PC-9 (cell line): ENCODE data around the gene KLC1. TPM values are rescaled to one million over a fixed set of nuclear protein-coding genes. Genes with fewer than 3 reads are reported as not detected.

Experiments used
- BruUV-seq: library from RNA; stranded (reverse); fragments of 400-500 nt; replicated peaks from 2 replicates; lab custom pipeline; 2021; lab: Mats Ljungman, UMichigan
- CTCF ChIA-PET: fragments of 300-600 bp; sonication (Branson Sonifier 250); formaldehyde crosslinking; loops from one replicate; lab custom pipeline; 2022; ENCODE audit warnings: antibody characterized with exemption; lab: Charles Lee
- POLR2A ChIA-PET: fragments of 300-600 bp; sonication (Branson Sonifier 250); formaldehyde crosslinking; loops from one replicate; lab custom pipeline; 2022; ENCODE audit warnings: antibody characterized with exemption; ENCODE audit not compliant: unreplicated experiment; lab: Charles Lee
- DNase-seq, 2 experiments: peaks; one replicate each; pipeline versions ENCODE4 v3.0.0 to v3.0.0-alpha.2; 2015 to 2022; ENCODE audit warnings: mixed read lengths in 1 of 2
- H2AFZ ChIP-seq: fragments of 200-600 bp; sonication (generic); 2 replicates; pipeline ENCODE4 v1.8.1; 2017; ENCODE audit warnings: antibody characterized with exemption
- H3F3A ChIP-seq: fragments of 200-600 bp; sonication (generic); 2 replicates; pipeline ENCODE4 v1.8.1; 2017; ENCODE audit warnings: antibody characterized with exemption, mild to moderate bottlenecking, low read depth; ENCODE audit not compliant: insufficient read depth
- H3K27ac ChIP-seq: fragments of 200-600 bp; sonication (generic); 2 replicates; pipeline ENCODE4 v1.6.1; 2016; ENCODE audit warnings: mixed run types
- H3K27me3 ChIP-seq: fragments of 200-600 bp; sonication (generic); 2 replicates; pipeline ENCODE4 v1.6.1; 2016; ENCODE audit warnings: low read depth, mixed run types; ENCODE audit not compliant: insufficient read depth
- H3K36me3 ChIP-seq: fragments of 200-600 bp; sonication (generic); 2 replicates; pipeline ENCODE4 v1.6.1; 2016; ENCODE audit warnings: low read depth, mixed run types
- H3K4me1 ChIP-seq: fragments of 200-600 bp; sonication (generic); replicated peaks from 2 replicates; pipeline ENCODE4 v1.6.1; 2016; ENCODE audit warnings: mixed run types; ENCODE audit not compliant: insufficient read depth
- H3K4me2 ChIP-seq: fragments of 200-600 bp; sonication (generic); 2 replicates; pipeline ENCODE4 v1.6.1; 2017; ENCODE audit warnings: mixed run types
- H3K4me3 ChIP-seq: fragments of 200-600 bp; sonication (generic); 2 replicates; pipeline ENCODE4 v1.6.1; 2016; ENCODE audit warnings: mixed run types
- H3K79me2 ChIP-seq: fragments of 200-600 bp; sonication (generic); 2 replicates; pipeline ENCODE4 v1.6.1; 2017; ENCODE audit warnings: low read depth, mixed run types
- H3K9me2 ChIP-seq: fragments of 200-600 bp; sonication (generic); 2 replicates; pipeline ENCODE4 v1.8.1; 2017; ENCODE audit warnings: mild to moderate bottlenecking; ENCODE audit not compliant: insufficient read depth
- H3K9me3 ChIP-seq: fragments of 200-600 bp; sonication (generic); 2 replicates; pipeline ENCODE4 v1.8.1; 2016; ENCODE audit warnings: low read depth; ENCODE audit not compliant: insufficient read depth
- H4K20me1 ChIP-seq: fragments of 200-600 bp; sonication (generic); 2 replicates; pipeline ENCODE4 v1.8.1; 2017; ENCODE audit not compliant: insufficient read depth
- EZH2 ChIP-seq: fragments of 200-600 bp; sonication (generic); IDR thresholded peaks from 2 replicates; pipeline ENCODE4 v1.8.0; 2017; ENCODE audit warnings: antibody characterized with exemption, low read depth
- intact Hi-C: fragments of 100-400 bp; cut with micrococcal nuclease; formaldehyde crosslinking; loops from one replicate; pipeline ENCODE4 v1.10.0; 2022; ENCODE audit not compliant: unreplicated experiment
- total RNA-seq: library from RNA; stranded (reverse); gene quantifications from 2 replicates; pipeline ENCODE4 v1.2.3, GENCODE V29; 2021
- TF ChIP-seq, protein P1 (sequence below): fragments of 200-600 bp; sonication (generic); conservative IDR thresholded peaks from 2 replicates; pipeline ENCODE4 v1.6.1; 2017; ENCODE audit warnings: mixed run types, antibody characterized with exemption, mild to moderate bottlenecking, moderate library complexity

The KLC1 gene
- total RNA-seq, 1 experiment from 2014 or later, result 254 TPM

DNA sequence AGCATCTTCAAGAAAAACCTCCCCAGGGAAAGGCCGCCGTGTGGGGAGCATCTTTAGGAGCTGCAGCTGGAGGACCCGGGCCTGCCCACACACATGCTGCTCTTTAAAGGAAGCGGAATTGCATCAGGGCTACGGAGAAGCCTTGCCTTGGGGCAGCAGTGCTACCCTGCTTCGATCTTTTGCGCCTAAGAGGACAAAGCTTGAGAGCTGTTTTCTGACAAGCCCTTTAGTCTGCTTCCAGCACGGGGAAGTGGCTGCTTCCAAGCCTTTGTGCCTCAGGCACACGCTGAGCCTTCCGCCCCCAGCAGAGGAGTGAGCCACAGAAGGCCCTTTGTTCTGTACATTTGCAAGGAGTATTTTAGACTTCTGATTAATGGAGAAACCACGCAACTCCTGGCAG lies 34.7 kb upstream of the KLC1 start:
- Histone ChIP-seq H3K9me3 (no peaks in the 10 kb centered on the region), H3K27me3 (no peaks in the 10 kb centered on the region), H3K4me3 (peak overlapping the region; percentile 9; the same call in 1 of the 2 replicates), H3K27ac (peak overlapping the region; percentile 77), H3K36me3 (no peaks in the 10 kb centered on the region), H4K20me1 (no peaks in the 10 kb centered on the region), H3K4me2 (peak overlapping the region; percentile 68), H3K79me2 (no peaks in the 10 kb centered on the region), H3F3A (peaks cover 42% of the 10 kb centered on the region), H2AFZ (no peak overlapping the region), H3K9me2 (no peaks in the 10 kb centered on the region), H3K4me1 (peaks cover 42% of the 10 kb centered on the region)
- peak; percentile 91 to 100 for DNase-seq
- no peak for TF ChIP-seq EZH2
- TF ChIP-seq, protein P1, sequence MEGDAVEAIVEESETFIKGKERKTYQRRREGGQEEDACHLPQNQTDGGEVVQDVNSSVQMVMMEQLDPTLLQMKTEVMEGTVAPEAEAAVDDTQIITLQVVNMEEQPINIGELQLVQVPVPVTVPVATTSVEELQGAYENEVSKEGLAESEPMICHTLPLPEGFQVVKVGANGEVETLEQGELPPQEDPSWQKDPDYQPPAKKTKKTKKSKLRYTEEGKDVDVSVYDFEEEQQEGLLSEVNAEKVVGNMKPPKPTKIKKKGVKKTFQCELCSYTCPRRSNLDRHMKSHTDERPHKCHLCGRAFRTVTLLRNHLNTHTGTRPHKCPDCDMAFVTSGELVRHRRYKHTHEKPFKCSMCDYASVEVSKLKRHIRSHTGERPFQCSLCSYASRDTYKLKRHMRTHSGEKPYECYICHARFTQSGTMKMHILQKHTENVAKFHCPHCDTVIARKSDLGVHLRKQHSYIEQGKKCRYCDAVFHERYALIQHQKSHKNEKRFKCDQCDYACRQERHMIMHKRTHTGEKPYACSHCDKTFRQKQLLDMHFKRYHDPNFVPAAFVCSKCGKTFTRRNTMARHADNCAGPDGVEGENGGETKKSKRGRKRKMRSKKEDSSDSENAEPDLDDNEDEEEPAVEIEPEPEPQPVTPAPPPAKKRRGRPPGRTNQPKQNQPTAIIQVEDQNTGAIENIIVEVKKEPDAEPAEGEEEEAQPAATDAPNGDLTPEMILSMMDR, result no peak
- ChIA-PET POLR2A (interaction anchor here (0.6 to 0.7 kb wide), 4 partner anchors 33 to 178 kb away, joined by 3 to 4 read pairs (median 4); partner anchors contain the start of gene KLC1), CTCF (interaction anchor here (0.6 to 1.0 kb wide), 4 partner anchors 16 to 140 kb away, joined by 3 to 5 read pairs (median 3); no protein-coding TSS in a partner anchor)
- intact Hi-C loops, result loop anchor here (1.0 to 2.0 kb wide), 2 partner anchors 17 to 31 kb away; no protein-coding TSS in a partner anchor
- no TSS peak for BruUV-seq

- Histone ChIP-seq H3K36me3 (no peaks in the 10 kb centered on the region), H3K9me2 (no peaks in the 10 kb centered on the region), H4K20me1 (no peaks in the 10 kb centered on the region), H3F3A (peaks cover 32% of the 10 kb centered on the region), H3K27ac (no peak overlapping the region), H3K4me1 (peaks cover 42% of the 10 kb centered on the region), H3K27me3 (no peaks in the 10 kb centered on the region), H3K4me2 (0 out of 2 replicates have a peak overlapping the region, but pooled peaks have one; percentile 8), H3K4me3 (no peak overlapping the region), H2AFZ (no peak overlapping the region), H3K79me2 (no peaks in the 10 kb centered on the region), H3K9me3 (no peaks in the 10 kb centered on the region)
- ChIA-PET CTCF (no interaction called here), POLR2A (interaction anchor here (0.7 kb wide), 2 partner anchors 69 to 196 kb away, joined by 6 read pairs; no protein-coding TSS in a partner anchor)
- TF ChIP-seq, protein P1, result no peak
- no peak for TF ChIP-seq EZH2
- no TSS peak for BruUV-seq
- intact Hi-C loops, result no loop called here
- peak; percentile 72 to 79 for DNase-seq
These were observed 31.2 kb upstream of the KLC1 start for GRCh38 chr14:103597623-103598377.

GRCh38 chr14:103600503-103600902 lies 28.5 kb upstream of the KLC1 start:
- Histone ChIP-seq H2AFZ (no peak overlapping the region), H3K27ac (no peak overlapping the region), H4K20me1 (no peaks in the 10 kb centered on the region), H3K27me3 (no peaks in the 10 kb centered on the region), H3K9me2 (no peaks in the 10 kb centered on the region), H3K9me3 (no peaks in the 10 kb centered on the region), H3K4me1 (peaks cover 16% of the 10 kb centered on the region), H3K36me3 (no peaks in the 10 kb centered on the region), H3K4me3 (no peak overlapping the region), H3K79me2 (no peaks in the 10 kb centered on the region), H3K4me2 (no peak overlapping the region), H3F3A (peaks cover 6% of the 10 kb centered on the region; the same call in 1 of the 2 replicates)
- TF ChIP-seq, protein P1, result no peak
- no peak for TF ChIP-seq EZH2
- CTCF ChIA-PET, result interaction anchor here (0.7 kb wide), 1 partner anchor 119 kb away, joined by 6 read pairs; no protein-coding TSS in a partner anchor
- intact Hi-C loops, result no loop called here
- DNase-seq, result no peak
- no TSS peak for BruUV-seq
- POLR2A ChIA-PET, result no interaction called here
